Measurements from ENCODE around the gene FGFR4. TPM values are rescaled to one million over a fixed set of nuclear protein-coding genes. Genes with fewer than 3 reads are reported as not detected.

FGFR4 gene
- total RNA-seq, 1 experiment from 2014 or later: 24.6 TPM

DNA sequence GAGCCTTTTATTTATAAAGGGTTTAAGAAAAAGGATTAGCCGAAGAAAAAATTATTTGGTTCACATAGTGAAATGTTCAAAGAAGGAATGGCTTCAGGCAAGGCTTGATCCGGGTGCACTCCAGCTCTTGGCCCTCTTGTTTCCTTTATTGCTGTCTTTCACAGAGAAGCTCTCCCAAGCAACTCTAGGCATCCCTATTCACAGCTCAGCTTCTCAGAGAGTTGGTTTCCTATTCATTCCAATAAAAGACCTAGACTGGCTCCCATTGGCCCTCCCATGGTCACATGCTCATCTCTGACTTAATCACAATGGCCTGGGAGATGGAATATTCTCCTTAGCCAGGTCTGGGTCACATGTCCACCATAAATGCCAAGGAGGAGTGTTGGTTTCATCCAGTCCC, 9.4 kb upstream of the FGFR4 start:
- H3K4me3 ChIP-seq (ENCODE audit: low read length): no peak overlapping the region
- ATAC-seq (peak; percentile 39), DNase-seq (peak; percentile 30)
- H4K20me1 ChIP-seq (ENCODE audit: low read length): no peaks in the 10 kb centered on the region
- no TSS peak for BruUV-seq (replicated peaks)
- no peak overlapping the region for H3K27ac ChIP-seq (ENCODE audit: low read length)
- no peak overlapping the region for H3K9ac ChIP-seq (ENCODE audit: low read length)
- ChIA-PET CTCF (no interaction called here), POLR2A (ENCODE audit: unreplicated experiment) (no interaction called here)
- no peak overlapping the region for H2AFZ ChIP-seq (ENCODE audit: low read length)
- TF ChIP-seq, protein P1, sequence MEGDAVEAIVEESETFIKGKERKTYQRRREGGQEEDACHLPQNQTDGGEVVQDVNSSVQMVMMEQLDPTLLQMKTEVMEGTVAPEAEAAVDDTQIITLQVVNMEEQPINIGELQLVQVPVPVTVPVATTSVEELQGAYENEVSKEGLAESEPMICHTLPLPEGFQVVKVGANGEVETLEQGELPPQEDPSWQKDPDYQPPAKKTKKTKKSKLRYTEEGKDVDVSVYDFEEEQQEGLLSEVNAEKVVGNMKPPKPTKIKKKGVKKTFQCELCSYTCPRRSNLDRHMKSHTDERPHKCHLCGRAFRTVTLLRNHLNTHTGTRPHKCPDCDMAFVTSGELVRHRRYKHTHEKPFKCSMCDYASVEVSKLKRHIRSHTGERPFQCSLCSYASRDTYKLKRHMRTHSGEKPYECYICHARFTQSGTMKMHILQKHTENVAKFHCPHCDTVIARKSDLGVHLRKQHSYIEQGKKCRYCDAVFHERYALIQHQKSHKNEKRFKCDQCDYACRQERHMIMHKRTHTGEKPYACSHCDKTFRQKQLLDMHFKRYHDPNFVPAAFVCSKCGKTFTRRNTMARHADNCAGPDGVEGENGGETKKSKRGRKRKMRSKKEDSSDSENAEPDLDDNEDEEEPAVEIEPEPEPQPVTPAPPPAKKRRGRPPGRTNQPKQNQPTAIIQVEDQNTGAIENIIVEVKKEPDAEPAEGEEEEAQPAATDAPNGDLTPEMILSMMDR (conservative IDR thresholded peaks at IDR 0.05; ENCODE audit: low read depth, low read length): no peak
- TF ChIP-seq EZH2phosphoT487 (IDR thresholded peaks at IDR 0.05; ENCODE audit: borderline replicate concordance, low read length) (no peak), EZH2 (IDR thresholded peaks at IDR 0.05; ENCODE audit: low read length, unreplicated experiment) (no peak)
- no peaks in the 10 kb centered on the region for H3F3A ChIP-seq (ENCODE audit: low read length, unreplicated experiment)
- H3K36me3 ChIP-seq (ENCODE audit: low read depth, low read length): no peaks in the 10 kb centered on the region
- no peak overlapping the region for H3K4me2 ChIP-seq (ENCODE audit: low read length)
- no peaks in the 10 kb centered on the region for H3K27me3 ChIP-seq (ENCODE audit: low read length)
- no peaks in the 10 kb centered on the region for H3K79me2 ChIP-seq (ENCODE audit: low read length)
- intact Hi-C loops (cut with micrococcal nuclease): no loop called here
- H3K9me3 ChIP-seq (ENCODE audit: low read length): no peaks in the 10 kb centered on the region
- no peaks in the 10 kb centered on the region for H3K4me1 ChIP-seq (ENCODE audit: insufficient read depth, low read length)
- H3K9me2 ChIP-seq (replicated peaks; ENCODE audit: low read length): no peaks in the 10 kb centered on the region

DNA sequence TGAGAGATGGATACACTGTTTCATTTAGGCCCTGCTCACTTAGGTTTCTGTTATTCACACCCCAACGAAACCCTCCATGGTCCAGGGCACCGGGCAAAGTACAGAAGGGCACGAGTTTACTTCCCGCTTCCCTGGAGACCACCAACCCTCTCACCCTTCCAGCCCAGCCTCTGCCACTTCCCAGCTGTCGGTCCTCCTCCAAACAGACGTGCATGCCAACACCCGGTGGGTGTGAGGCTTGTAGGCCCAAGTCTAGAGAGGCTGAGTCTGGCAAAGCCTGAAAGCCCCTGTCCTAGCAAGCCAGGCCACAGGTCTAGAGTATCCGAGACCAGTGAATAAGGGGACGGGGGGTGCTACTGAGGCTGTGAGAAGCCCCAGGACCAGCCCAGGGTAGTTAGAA, 7.1 kb upstream of the FGFR4 start:
- Histone ChIP-seq H3K4me1 (ENCODE audit: insufficient read depth, low read length) (no peaks in the 10 kb centered on the region), H3F3A (ENCODE audit: low read length, unreplicated experiment) (no peaks in the 10 kb centered on the region), H3K27me3 (ENCODE audit: low read length) (no peaks in the 10 kb centered on the region), H3K9me2 (replicated peaks; ENCODE audit: low read length) (no peaks in the 10 kb centered on the region), H3K27ac (ENCODE audit: low read length) (no peak overlapping the region), H3K9me3 (ENCODE audit: low read length) (no peaks in the 10 kb centered on the region), H4K20me1 (ENCODE audit: low read length) (no peaks in the 10 kb centered on the region), H3K9ac (ENCODE audit: low read length) (no peak overlapping the region), H3K4me3 (ENCODE audit: low read length) (no peak overlapping the region), H3K36me3 (ENCODE audit: low read depth, low read length) (no peaks in the 10 kb centered on the region), H3K79me2 (ENCODE audit: low read length) (no peaks in the 10 kb centered on the region), H3K4me2 (ENCODE audit: low read length) (no peak overlapping the region), H2AFZ (ENCODE audit: low read length) (no peak overlapping the region)
- BruUV-seq (replicated peaks): no TSS peak
- DNase-seq (no peak), ATAC-seq (no peak)
- no peak for TF ChIP-seq EZH2 (IDR thresholded peaks at IDR 0.05; ENCODE audit: low read length, unreplicated experiment)
- no peak for TF ChIP-seq EZH2phosphoT487 (IDR thresholded peaks at IDR 0.05; ENCODE audit: borderline replicate concordance, low read length)
- TF ChIP-seq, protein P1 (conservative IDR thresholded peaks at IDR 0.05; ENCODE audit: low read depth, low read length): no peak
- CTCF ChIA-PET: interaction anchor here (0.7 kb wide), 1 partner anchor 533 kb away, joined by 3 read pairs; no protein-coding TSS in a partner anchor
- POLR2A ChIA-PET (ENCODE audit: unreplicated experiment): no interaction called here
- intact Hi-C loops (cut with micrococcal nuclease): no loop called here

DNA sequence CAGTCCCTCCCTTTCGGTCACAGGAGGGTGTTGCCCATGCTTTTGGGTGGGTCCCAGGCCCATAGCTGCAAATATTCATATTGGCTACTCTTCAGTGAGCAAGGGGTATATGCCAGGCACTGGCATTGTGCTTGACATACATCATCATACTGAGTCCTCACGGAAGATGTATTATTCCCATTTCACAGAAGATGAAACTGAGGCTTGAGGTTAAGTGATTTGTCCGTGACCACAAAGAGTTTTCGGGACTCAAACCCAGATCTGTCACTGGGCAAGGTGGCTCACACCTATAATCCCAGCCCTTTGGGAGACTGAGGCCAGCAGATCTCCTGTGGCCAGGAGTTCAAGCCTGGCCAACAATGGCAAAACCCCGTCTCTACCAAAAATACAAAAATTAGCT, 6.5 kb upstream of the FGFR4 start:
- ChIA-PET POLR2A (ENCODE audit: unreplicated experiment) (no interaction called here), CTCF (interaction anchor here (0.7 kb wide), 1 partner anchor 533 kb away, joined by 3 read pairs; no protein-coding TSS in a partner anchor)
- Histone ChIP-seq H3K4me3 (ENCODE audit: low read length) (no peak overlapping the region), H3K9ac (ENCODE audit: low read length) (no peak overlapping the region), H3K4me1 (ENCODE audit: insufficient read depth, low read length) (no peaks in the 10 kb centered on the region), H3K4me2 (ENCODE audit: low read length) (no peak overlapping the region), H3F3A (ENCODE audit: low read length, unreplicated experiment) (no peaks in the 10 kb centered on the region), H3K79me2 (ENCODE audit: low read length) (no peaks in the 10 kb centered on the region), H3K36me3 (ENCODE audit: low read depth, low read length) (no peaks in the 10 kb centered on the region), H3K27ac (ENCODE audit: low read length) (no peak overlapping the region), H2AFZ (ENCODE audit: low read length) (no peak overlapping the region), H4K20me1 (ENCODE audit: low read length) (no peaks in the 10 kb centered on the region), H3K9me2 (replicated peaks; ENCODE audit: low read length) (no peaks in the 10 kb centered on the region), H3K9me3 (ENCODE audit: low read length) (no peaks in the 10 kb centered on the region), H3K27me3 (ENCODE audit: low read length) (no peaks in the 10 kb centered on the region)
- intact Hi-C loops (cut with micrococcal nuclease): no loop called here
- no TSS peak for BruUV-seq (replicated peaks)
- ATAC-seq (no peak), DNase-seq (no peak)
- TF ChIP-seq, protein P1 (conservative IDR thresholded peaks at IDR 0.05; ENCODE audit: low read depth, low read length): no peak
- TF ChIP-seq EZH2phosphoT487 (IDR thresholded peaks at IDR 0.05; ENCODE audit: borderline replicate concordance, low read length): no peak
